GM12878 (cell line): ENCODE measurements around the gene ASAP2.

ENCODE experiments used
- EZH2 ChIP-seq: IDR thresholded peaks from 2 replicates; pipeline ENCODE4 v1.6.1; 2012; ENCODE audit warnings: low read depth, mild to moderate bottlenecking, control low read depth, inconsistent platforms, low read length, borderline replicate concordance; ENCODE audit not compliant: control insufficient read depth
- FOS ChIP-seq: IDR thresholded peaks from 3 replicates; pipeline ENCODE4 v1.6.1; 2011; ENCODE audit warnings: borderline replicate concordance; ENCODE audit not compliant: insufficient read length; ENCODE audit errors: extremely low read depth
- HDGF ChIP-seq: fragments of 450-650 bp; IDR thresholded peaks from 2 replicates; pipeline ENCODE4 v1.6.1; 2016; ENCODE audit warnings: antibody characterized with exemption
- LARP7 ChIP-seq: fragments of 450-650 bp; IDR thresholded peaks from 2 replicates; pipeline ENCODE4 v1.6.1; 2017; ENCODE audit warnings: mild to moderate bottlenecking
- MXI1 ChIP-seq: fragments of 150-350 bp; IDR thresholded peaks from 2 replicates; pipeline ENCODE4 v1.6.1; 2011; ENCODE audit warnings: low read depth, mild to moderate bottlenecking, inconsistent platforms, low read length, improper control_type of control experiment
- POLR2AphosphoS2 ChIP-seq: IDR thresholded peaks from 2 replicates; pipeline ENCODE4 v1.6.1; 2011; ENCODE audit warnings: low read depth, mild to moderate bottlenecking, low read length, improper control_type of control experiment, moderate library complexity
- SREBF1 ChIP-seq: IDR thresholded peaks from 2 replicates; pipeline ENCODE4 v1.6.1; 2012; ENCODE audit warnings: mild to moderate bottlenecking, low read length
- TF ChIP-seq, protein P1 (sequence below): IDR thresholded peaks from 2 replicates; pipeline ENCODE4 v1.6.1; 2012; ENCODE audit warnings: mild to moderate bottlenecking, low read depth, low read length
- TF ChIP-seq, protein P2 (sequence below): IDR thresholded peaks from 2 replicates; pipeline ENCODE4 v1.6.1; 2012; ENCODE audit warnings: low read depth, low read length, improper control_type of control experiment
- TF ChIP-seq, protein P3 (sequence below), 3 experiments: IDR thresholded peaks in 2 of 3; conservative IDR thresholded peaks in 1 of 3; 2 replicates each; pipeline ENCODE4 v1.5.1; 2011; ENCODE audit warnings: low read depth in 3 of 3, low read length in 3 of 3, mild to moderate bottlenecking in 3 of 3, control low read depth in 2 of 3, moderate library complexity in 2 of 3, inconsistent platforms in 1 of 3, mixed read lengths in 1 of 3; ENCODE audit not compliant: control insufficient read depth in 2 of 3, insufficient read depth in 1 of 3; ENCODE audit errors: extremely low read depth in 1 of 3

DNA sequence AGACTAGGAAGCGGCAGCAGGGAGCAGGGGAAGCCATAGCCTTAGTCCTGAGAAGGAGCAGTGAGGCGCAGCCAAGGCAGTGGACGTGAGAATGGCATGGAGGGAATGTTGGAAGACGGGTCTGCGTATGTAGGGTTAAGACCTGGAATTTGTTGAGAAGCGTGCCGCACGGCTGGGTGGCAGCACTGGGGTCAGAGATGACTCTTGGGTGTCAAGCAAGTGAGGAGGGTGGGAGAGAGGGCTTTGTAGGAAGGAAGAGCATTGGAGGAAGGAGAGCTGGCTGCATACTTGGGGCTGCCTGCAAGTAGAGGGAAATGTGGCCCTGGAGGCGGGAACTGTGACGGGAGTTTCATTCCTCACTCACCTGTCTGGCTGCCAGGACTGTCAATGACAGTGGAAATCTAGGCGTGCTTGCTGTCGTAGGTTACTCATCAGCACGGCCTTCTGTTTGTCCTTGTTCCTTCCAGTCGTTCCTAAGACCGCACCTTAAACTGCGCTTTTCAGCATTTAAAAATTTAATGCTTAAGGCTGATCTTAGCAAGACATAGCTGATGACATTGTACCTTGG, 108.8 kb downstream of the ASAP2 start:
- TF ChIP-seq, protein P1, sequence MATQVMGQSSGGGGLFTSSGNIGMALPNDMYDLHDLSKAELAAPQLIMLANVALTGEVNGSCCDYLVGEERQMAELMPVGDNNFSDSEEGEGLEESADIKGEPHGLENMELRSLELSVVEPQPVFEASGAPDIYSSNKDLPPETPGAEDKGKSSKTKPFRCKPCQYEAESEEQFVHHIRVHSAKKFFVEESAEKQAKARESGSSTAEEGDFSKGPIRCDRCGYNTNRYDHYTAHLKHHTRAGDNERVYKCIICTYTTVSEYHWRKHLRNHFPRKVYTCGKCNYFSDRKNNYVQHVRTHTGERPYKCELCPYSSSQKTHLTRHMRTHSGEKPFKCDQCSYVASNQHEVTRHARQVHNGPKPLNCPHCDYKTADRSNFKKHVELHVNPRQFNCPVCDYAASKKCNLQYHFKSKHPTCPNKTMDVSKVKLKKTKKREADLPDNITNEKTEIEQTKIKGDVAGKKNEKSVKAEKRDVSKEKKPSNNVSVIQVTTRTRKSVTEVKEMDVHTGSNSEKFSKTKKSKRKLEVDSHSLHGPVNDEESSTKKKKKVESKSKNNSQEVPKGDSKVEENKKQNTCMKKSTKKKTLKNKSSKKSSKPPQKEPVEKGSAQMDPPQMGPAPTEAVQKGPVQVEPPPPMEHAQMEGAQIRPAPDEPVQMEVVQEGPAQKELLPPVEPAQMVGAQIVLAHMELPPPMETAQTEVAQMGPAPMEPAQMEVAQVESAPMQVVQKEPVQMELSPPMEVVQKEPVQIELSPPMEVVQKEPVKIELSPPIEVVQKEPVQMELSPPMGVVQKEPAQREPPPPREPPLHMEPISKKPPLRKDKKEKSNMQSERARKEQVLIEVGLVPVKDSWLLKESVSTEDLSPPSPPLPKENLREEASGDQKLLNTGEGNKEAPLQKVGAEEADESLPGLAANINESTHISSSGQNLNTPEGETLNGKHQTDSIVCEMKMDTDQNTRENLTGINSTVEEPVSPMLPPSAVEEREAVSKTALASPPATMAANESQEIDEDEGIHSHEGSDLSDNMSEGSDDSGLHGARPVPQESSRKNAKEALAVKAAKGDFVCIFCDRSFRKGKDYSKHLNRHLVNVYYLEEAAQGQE: no peak
- TF ChIP-seq HDGF (no peak), MXI1 (no peak), EZH2 (no peak), SREBF1 (no peak), LARP7 (no peak), POLR2AphosphoS2 (no peak), FOS (no peak)
- TF ChIP-seq, protein P2, sequence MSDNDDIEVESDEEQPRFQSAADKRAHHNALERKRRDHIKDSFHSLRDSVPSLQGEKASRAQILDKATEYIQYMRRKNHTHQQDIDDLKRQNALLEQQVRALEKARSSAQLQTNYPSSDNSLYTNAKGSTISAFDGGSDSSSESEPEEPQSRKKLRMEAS: no peak
- TF ChIP-seq, protein P3, sequence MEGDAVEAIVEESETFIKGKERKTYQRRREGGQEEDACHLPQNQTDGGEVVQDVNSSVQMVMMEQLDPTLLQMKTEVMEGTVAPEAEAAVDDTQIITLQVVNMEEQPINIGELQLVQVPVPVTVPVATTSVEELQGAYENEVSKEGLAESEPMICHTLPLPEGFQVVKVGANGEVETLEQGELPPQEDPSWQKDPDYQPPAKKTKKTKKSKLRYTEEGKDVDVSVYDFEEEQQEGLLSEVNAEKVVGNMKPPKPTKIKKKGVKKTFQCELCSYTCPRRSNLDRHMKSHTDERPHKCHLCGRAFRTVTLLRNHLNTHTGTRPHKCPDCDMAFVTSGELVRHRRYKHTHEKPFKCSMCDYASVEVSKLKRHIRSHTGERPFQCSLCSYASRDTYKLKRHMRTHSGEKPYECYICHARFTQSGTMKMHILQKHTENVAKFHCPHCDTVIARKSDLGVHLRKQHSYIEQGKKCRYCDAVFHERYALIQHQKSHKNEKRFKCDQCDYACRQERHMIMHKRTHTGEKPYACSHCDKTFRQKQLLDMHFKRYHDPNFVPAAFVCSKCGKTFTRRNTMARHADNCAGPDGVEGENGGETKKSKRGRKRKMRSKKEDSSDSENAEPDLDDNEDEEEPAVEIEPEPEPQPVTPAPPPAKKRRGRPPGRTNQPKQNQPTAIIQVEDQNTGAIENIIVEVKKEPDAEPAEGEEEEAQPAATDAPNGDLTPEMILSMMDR (IDR thresholded peaks at IDR 0.05 in 2 of 3, conservative IDR thresholded peaks at IDR 0.05 in 1 of 3; ENCODE audit: control insufficient read depth in 2 of 3, extremely low read depth in 1 of 3, insufficient read depth in 1 of 3, low read depth in 3 of 3, low read length in 3 of 3): no peak
